Neural cell (in vitro differentiated cells): ENCODE data around the gene LTBP4. TPM values are rescaled to one million over a fixed set of nuclear protein-coding genes. Genes with fewer than 3 reads are reported as not detected.

ENCODE experiments used
- H2AFZ ChIP-seq: fragments of 200-600, 300-800 bp; sonication (generic), shearing (Covaris generic); 2 replicates; pipeline ENCODE4 v1.6.0; 2014; ENCODE audit warnings: low read depth, mild to moderate bottlenecking, antibody characterized with exemption, low read length, moderate library complexity
- H3F3A ChIP-seq: fragments of 200-600 bp; shearing (Covaris generic); 2 replicates; pipeline ENCODE4 v1.6.1; 2016; ENCODE audit warnings: mild to moderate bottlenecking, moderate library complexity, mixed read lengths, antibody characterized with exemption, low read length; ENCODE audit not compliant: insufficient read depth, poor library complexity, severe bottlenecking
- H3K27ac ChIP-seq: fragments of 200-600, 300-800 bp; sonication (generic), shearing (Covaris generic); 2 replicates; pipeline ENCODE4 v1.5.1; 2014; ENCODE audit warnings: mild to moderate bottlenecking, low read length, moderate library complexity
- H3K27me3 ChIP-seq: fragments of 300-800, 200-600 bp; sonication (generic), shearing (Covaris generic); 2 replicates; pipeline ENCODE4 v1.6.0; 2014; ENCODE audit warnings: mild to moderate bottlenecking, low read depth, low read length, moderate library complexity; ENCODE audit not compliant: insufficient read depth
- H3K36me3 ChIP-seq: fragments of 300-800, 200-600 bp; sonication (generic), shearing (Covaris generic); 2 replicates; pipeline ENCODE4 v1.5.1; 2014; ENCODE audit warnings: mild to moderate bottlenecking, antibody characterized with exemption, low read length, moderate library complexity; ENCODE audit not compliant: insufficient read depth
- H3K4me2 ChIP-seq: fragments of 300-800, 200-600 bp; sonication (generic), shearing (Covaris generic); 2 replicates; pipeline ENCODE4 v1.6.0; 2014; ENCODE audit warnings: mild to moderate bottlenecking, low read length
- H3K4me3 ChIP-seq: fragments of 300-800, 200-600 bp; sonication (generic), shearing (Covaris generic); 2 replicates; pipeline ENCODE4 v1.5.1; 2014; ENCODE audit warnings: mild to moderate bottlenecking, low read length, moderate library complexity
- H3K79me2 ChIP-seq: fragments of 200-600 bp; shearing (Covaris generic); replicated peaks from 2 replicates; pipeline ENCODE4 v1.6.0; 2014; ENCODE audit warnings: mild to moderate bottlenecking, low read length, moderate library complexity; ENCODE audit not compliant: insufficient read depth
- H3K9ac ChIP-seq: fragments of 300-800, 200-600 bp; sonication (generic), shearing (Covaris generic); 2 replicates; pipeline ENCODE4 v1.6.1; 2016; ENCODE audit warnings: mild to moderate bottlenecking, low read length, mixed read lengths
- H3K9me2 ChIP-seq: fragments of 200-600 bp; shearing (Covaris generic); 2 replicates; pipeline ENCODE4 v1.6.1; 2016; ENCODE audit warnings: mild to moderate bottlenecking, low read length, mixed read lengths; ENCODE audit not compliant: insufficient read depth
- H3K9me3 ChIP-seq: fragments of 200-600, 300-800 bp; sonication (generic), shearing (Covaris generic); 2 replicates; pipeline ENCODE4 v1.6.1; 2016; ENCODE audit warnings: mild to moderate bottlenecking, mixed run types, low read length, moderate library complexity, mixed read lengths
- H4K20me1 ChIP-seq: fragments of 200-600 bp; shearing (Covaris generic); 2 replicates; pipeline ENCODE4 v1.6.1; 2016; ENCODE audit warnings: mild to moderate bottlenecking, mixed run types; ENCODE audit not compliant: insufficient read depth
- CTCF ChIP-seq: fragments of 450-650 bp; IDR thresholded peaks from 2 replicates; pipeline ENCODE4 v1.5.1; 2014; ENCODE audit warnings: antibody characterized with exemption, mild to moderate bottlenecking, moderate library complexity; ENCODE audit not compliant: poor library complexity, severe bottlenecking
- EP300 ChIP-seq: fragments of 450-650 bp; conservative IDR thresholded peaks from 2 replicates; pipeline ENCODE4 v1.6.1; 2014; ENCODE audit warnings: antibody characterized with exemption, mild to moderate bottlenecking, moderate library complexity; ENCODE audit not compliant: poor library complexity, severe bottlenecking
- EZH2 ChIP-seq: fragments of 200-600, 300-800 bp; shearing (Covaris generic), sonication (generic); IDR thresholded peaks from 2 replicates; pipeline ENCODE4 v1.6.1; 2014; ENCODE audit warnings: antibody characterized with exemption, low read length, borderline replicate concordance, mild to moderate bottlenecking; ENCODE audit not compliant: insufficient read depth, poor library complexity, severe bottlenecking
- POLR2AphosphoS5 ChIP-seq: IDR thresholded peaks from 2 replicates; pipeline ENCODE4 v1.6.1; 2012
- RAD21 ChIP-seq: fragments of 450-650 bp; conservative IDR thresholded peaks from 2 replicates; pipeline ENCODE4 v1.6.1; 2014; ENCODE audit warnings: antibody characterized with exemption, mild to moderate bottlenecking, moderate library complexity
- REST ChIP-seq: IDR thresholded peaks from 2 replicates; pipeline ENCODE4 v1.6.1; 2012; ENCODE audit warnings: borderline replicate concordance
- SMC3 ChIP-seq: fragments of 450-650 bp; conservative IDR thresholded peaks from 2 replicates; pipeline ENCODE4 v1.6.1; 2014; ENCODE audit warnings: antibody characterized with exemption, mild to moderate bottlenecking, moderate library complexity; ENCODE audit not compliant: poor library complexity
- TAF1 ChIP-seq: IDR thresholded peaks from 2 replicates; pipeline ENCODE4 v1.6.1; 2012; ENCODE audit warnings: low read depth
- polyA plus RNA-seq: library from polyadenylated mRNA; depleted of rRNA; stranded (reverse); fragments of >200 nt; gene quantifications from 2 replicates; pipeline ENCODE4 v1.2.3, GENCODE V29; 2014

The LTBP4 gene
- polyA plus RNA-seq, 1 donor from 2014 or later: 55.6 TPM

GRCh38 chr19:40588110-40588854 is 12.9 kb upstream of the LTBP4 start:
- Histone ChIP-seq H3K36me3 (no peaks in the 10 kb centered on the region), H3K27me3 (no peaks in the 10 kb centered on the region), H3K4me2 (no peak overlapping the region), H4K20me1 (no peaks in the 10 kb centered on the region), H3K9ac (no peak overlapping the region), H3K9me2 (no peaks in the 10 kb centered on the region), H3K79me2 (no peaks in the 10 kb centered on the region), H3K9me3 (no peaks in the 10 kb centered on the region), H2AFZ (no peak overlapping the region), H3K4me3 (no peak overlapping the region), H3K27ac (no peak overlapping the region), H3F3A (no peaks in the 10 kb centered on the region)
- TF ChIP-seq EP300: no peak
- TF ChIP-seq TAF1: no peak
- TF ChIP-seq SMC3: no peak
- TF ChIP-seq CTCF: no peak
- TF ChIP-seq RAD21: no peak
- no peak for TF ChIP-seq EZH2

- no peaks in the 10 kb centered on the region for H3F3A ChIP-seq
- no peaks in the 10 kb centered on the region for H4K20me1 ChIP-seq
- H3K79me2 ChIP-seq: no peaks in the 10 kb centered on the region
- TF ChIP-seq REST: no peak
- TF ChIP-seq TAF1: no peak
- no peak for TF ChIP-seq POLR2AphosphoS5
- no peak for TF ChIP-seq EZH2
- no peak overlapping the region for H3K27ac ChIP-seq
- H3K9me3 ChIP-seq: no peaks in the 10 kb centered on the region
- H3K9me2 ChIP-seq: no peaks in the 10 kb centered on the region
- no peaks in the 10 kb centered on the region for H3K27me3 ChIP-seq
- no peaks in the 10 kb centered on the region for H3K36me3 ChIP-seq
- H2AFZ ChIP-seq: no peak overlapping the region
- no peak overlapping the region for H3K9ac ChIP-seq
- no peak overlapping the region for H3K4me2 ChIP-seq
- no peak overlapping the region for H3K4me3 ChIP-seq
These were observed 12.1 kb upstream of the LTBP4 start for GRCh38 chr19:40588926-40589569.
